GM23338 (cell line): Measurements from ENCODE around the gene PPHLN1. TPM values are rescaled to one million over a fixed set of nuclear protein-coding genes. Genes with fewer than 3 reads are reported as not detected.
A peak's percentile ranks its signal among the peaks of the same experiment; 100 is the strongest.

Experiments
- ATAC-seq: fragments of 200-7000 bp; cut with Tn5 transposase; 3 replicates; pipeline ENCODE4 v1.9.1; 2020
- DNase-seq: peaks from one replicate; pipeline ENCODE4 v3.0.0-alpha.2; 2015; ENCODE audit warnings: low spot score
- H2AFZ ChIP-seq: fragments of 200-600 bp; sonication (generic); 2 replicates; pipeline ENCODE4 v1.8.0; 2016; ENCODE audit warnings: antibody characterized with exemption, mild to moderate bottlenecking, moderate library complexity
- H3F3A ChIP-seq: fragments of 200-600 bp; sonication (generic); replicated peaks from 2 replicates; pipeline ENCODE4 v1.8.0; 2017; ENCODE audit warnings: antibody characterized with exemption, mixed run types, low read depth
- H3K27ac ChIP-seq: fragments of 200-600 bp; sonication (generic); 2 replicates; pipeline ENCODE4 v1.6.1; 2016; ENCODE audit warnings: low read depth
- H3K27me3 ChIP-seq: fragments of 200-600 bp; sonication (generic); 2 replicates; pipeline ENCODE4 v1.8.0; 2016; ENCODE audit warnings: mild to moderate bottlenecking, mixed run types, moderate library complexity; ENCODE audit not compliant: insufficient read depth
- H3K36me3 ChIP-seq: fragments of 200-600 bp; sonication (generic); 2 replicates; pipeline ENCODE4 v1.8.0; 2016; ENCODE audit warnings: mild to moderate bottlenecking; ENCODE audit not compliant: insufficient read depth
- H3K4me1 ChIP-seq: fragments of 200-600 bp; sonication (generic); 2 replicates; pipeline ENCODE4 v1.8.0; 2016; ENCODE audit warnings: mild to moderate bottlenecking, moderate library complexity; ENCODE audit not compliant: insufficient read depth
- H3K4me2 ChIP-seq: fragments of 200-600 bp; sonication (generic); 2 replicates; pipeline ENCODE4 v1.7.1; 2017; ENCODE audit warnings: mixed run types
- H3K4me3 ChIP-seq: fragments of 200-600 bp; sonication (generic); 2 replicates; pipeline ENCODE4 v1.6.1; 2016; ENCODE audit warnings: mixed run types
- H3K79me2 ChIP-seq: fragments of 200-600 bp; sonication (generic); replicated peaks from 2 replicates; pipeline ENCODE4 v1.8.0; 2017; ENCODE audit warnings: mild to moderate bottlenecking; ENCODE audit not compliant: insufficient read depth
- H3K9me2 ChIP-seq: fragments of 200-600 bp; sonication (generic); 2 replicates; pipeline ENCODE4 v1.8.0; 2017; ENCODE audit not compliant: insufficient read depth
- H4K20me1 ChIP-seq: fragments of 200-600 bp; sonication (generic); replicated peaks from 2 replicates; pipeline ENCODE4 v1.8.0; 2017; ENCODE audit warnings: mild to moderate bottlenecking; ENCODE audit not compliant: insufficient read depth
- H3K27ac Mint-ChIP-seq: 2 replicates; pipeline ENCODE4 v1.8.0; 2020; ENCODE audit warnings: inconsistent platforms, mild to moderate bottlenecking, moderate library complexity, mixed read lengths
- H3K27me3 Mint-ChIP-seq: 3 replicates; pipeline ENCODE4 v1.8.0; 2022; ENCODE audit warnings: low read depth, mild to moderate bottlenecking, moderate library complexity, mixed read lengths, inconsistent platforms; ENCODE audit not compliant: insufficient read depth, poor library complexity
- H3K36me3 Mint-ChIP-seq: 3 replicates; pipeline ENCODE4 v1.8.0; 2021; ENCODE audit warnings: low read depth, mild to moderate bottlenecking, inconsistent platforms, moderate library complexity, mixed read lengths
- H3K4me1 Mint-ChIP-seq: 3 replicates; pipeline ENCODE4 v1.8.0; 2020; ENCODE audit warnings: mild to moderate bottlenecking, inconsistent platforms, mixed read lengths
- H3K4me3 Mint-ChIP-seq: 3 replicates; pipeline ENCODE4 v1.8.0; 2021; ENCODE audit warnings: moderate library complexity, mild to moderate bottlenecking, inconsistent platforms, mixed read lengths
- H3K9me3 Mint-ChIP-seq: 3 replicates; pipeline ENCODE4 v1.8.0; 2020; ENCODE audit warnings: moderate library complexity, mild to moderate bottlenecking, inconsistent platforms, mixed read lengths
- CREB1 ChIP-seq: fragments of 250-450 bp; sonication (Bioruptor Pico); IDR thresholded peaks from 2 replicates; pipeline ENCODE4 v1.5.0; 2020; ENCODE audit warnings: low read depth, mild to moderate bottlenecking, moderate library complexity
- EZH2 ChIP-seq: fragments of 200-600 bp; sonication (generic); IDR thresholded peaks from one replicate; pipeline ENCODE4 v1.8.0; 2017; ENCODE audit warnings: antibody characterized with exemption, mild to moderate bottlenecking, low read depth; ENCODE audit not compliant: unreplicated experiment
- EZH2phosphoT487 ChIP-seq: fragments of 200-600 bp; sonication (generic); IDR thresholded peaks from one replicate; pipeline ENCODE4 v1.8.1; 2018; ENCODE audit warnings: antibody characterized with exemption; ENCODE audit not compliant: unreplicated experiment
- JUNB ChIP-seq: IDR thresholded peaks from one replicate; pipeline ENCODE4 v1.6.1; 2016; ENCODE audit warnings: antibody characterized with exemption; ENCODE audit not compliant: unreplicated experiment
- NANOG ChIP-seq: IDR thresholded peaks from 2 replicates; pipeline ENCODE4 v1.6.1; 2016; ENCODE audit warnings: antibody characterized with exemption, borderline replicate concordance
- POLR2AphosphoS5 ChIP-seq: IDR thresholded peaks from 2 replicates; pipeline ENCODE4 v1.6.1; 2016; ENCODE audit warnings: antibody characterized with exemption, low read depth
- STAT1 ChIP-seq: IDR thresholded peaks from one replicate; pipeline ENCODE4 v1.6.1; 2016; ENCODE audit warnings: antibody characterized with exemption; ENCODE audit not compliant: unreplicated experiment
- polyA plus RNA-seq: library from polyadenylated mRNA; unstranded; fragments of >200 nt; fragmentation: Nextera tagmentation; extraction: Ambion mirVana; gene quantifications from 2 replicates; pipeline ENCODE4 v1.2.1, GENCODE V29; 2016
- total RNA-seq: library from RNA; depleted of rRNA; stranded (reverse); fragments of >200 nt; shearing (Covaris generic); gene quantifications from 2 replicates; pipeline ENCODE4 v1.2.3, GENCODE V29; 2014
- TF ChIP-seq, protein P1 (sequence below): IDR thresholded peaks from one replicate; pipeline ENCODE4 v1.6.1; 2018; ENCODE audit warnings: antibody characterized with exemption; ENCODE audit not compliant: unreplicated experiment
- TF ChIP-seq, protein P2 (sequence below): IDR thresholded peaks from 2 replicates; pipeline ENCODE4 v1.6.1; 2016; ENCODE audit warnings: antibody characterized with exemption
- TF ChIP-seq, protein P3 (sequence below), 2 experiments: fragments of 200-600 bp in 1 of 2; sonication (generic) in 1 of 2; conservative IDR thresholded peaks; 2 replicates each; pipeline versions ENCODE4 v1.5.1 to v1.6.1; 2016 to 2017; ENCODE audit warnings: antibody characterized with exemption in 2 of 2, low read depth in 2 of 2, mild to moderate bottlenecking in 2 of 2, moderate library complexity in 1 of 2

The PPHLN1 gene
- total and polyA plus RNA-seq, 2 experiments from 2014 or later: 93.0 to 103 TPM

DNA sequence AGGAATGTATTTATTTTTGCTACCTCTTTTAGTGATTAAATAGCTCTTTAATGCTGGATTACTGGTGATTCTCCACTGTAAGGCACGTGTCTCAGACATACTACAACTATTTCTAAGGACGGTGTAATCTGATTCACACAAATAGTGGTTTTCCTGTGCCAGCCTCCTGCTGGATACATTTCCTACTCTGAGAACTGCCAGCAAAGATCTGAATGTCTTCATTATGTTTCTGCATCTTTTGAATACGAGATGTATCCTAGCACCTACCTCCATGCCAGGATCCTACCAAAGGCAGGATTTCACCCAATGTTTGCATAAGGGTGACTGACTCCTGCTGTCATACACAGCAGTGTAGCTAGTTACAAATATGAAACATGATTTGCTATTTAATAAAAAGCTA is 143.0 kb downstream of the PPHLN1 start (continued):
- TF ChIP-seq EZH2phosphoT487: no peak
- no peak for TF ChIP-seq NANOG
- TF ChIP-seq CREB1 (CRISPR knock-in tag): no peak
- no peak for TF ChIP-seq POLR2AphosphoS5
- TF ChIP-seq, protein P1, sequence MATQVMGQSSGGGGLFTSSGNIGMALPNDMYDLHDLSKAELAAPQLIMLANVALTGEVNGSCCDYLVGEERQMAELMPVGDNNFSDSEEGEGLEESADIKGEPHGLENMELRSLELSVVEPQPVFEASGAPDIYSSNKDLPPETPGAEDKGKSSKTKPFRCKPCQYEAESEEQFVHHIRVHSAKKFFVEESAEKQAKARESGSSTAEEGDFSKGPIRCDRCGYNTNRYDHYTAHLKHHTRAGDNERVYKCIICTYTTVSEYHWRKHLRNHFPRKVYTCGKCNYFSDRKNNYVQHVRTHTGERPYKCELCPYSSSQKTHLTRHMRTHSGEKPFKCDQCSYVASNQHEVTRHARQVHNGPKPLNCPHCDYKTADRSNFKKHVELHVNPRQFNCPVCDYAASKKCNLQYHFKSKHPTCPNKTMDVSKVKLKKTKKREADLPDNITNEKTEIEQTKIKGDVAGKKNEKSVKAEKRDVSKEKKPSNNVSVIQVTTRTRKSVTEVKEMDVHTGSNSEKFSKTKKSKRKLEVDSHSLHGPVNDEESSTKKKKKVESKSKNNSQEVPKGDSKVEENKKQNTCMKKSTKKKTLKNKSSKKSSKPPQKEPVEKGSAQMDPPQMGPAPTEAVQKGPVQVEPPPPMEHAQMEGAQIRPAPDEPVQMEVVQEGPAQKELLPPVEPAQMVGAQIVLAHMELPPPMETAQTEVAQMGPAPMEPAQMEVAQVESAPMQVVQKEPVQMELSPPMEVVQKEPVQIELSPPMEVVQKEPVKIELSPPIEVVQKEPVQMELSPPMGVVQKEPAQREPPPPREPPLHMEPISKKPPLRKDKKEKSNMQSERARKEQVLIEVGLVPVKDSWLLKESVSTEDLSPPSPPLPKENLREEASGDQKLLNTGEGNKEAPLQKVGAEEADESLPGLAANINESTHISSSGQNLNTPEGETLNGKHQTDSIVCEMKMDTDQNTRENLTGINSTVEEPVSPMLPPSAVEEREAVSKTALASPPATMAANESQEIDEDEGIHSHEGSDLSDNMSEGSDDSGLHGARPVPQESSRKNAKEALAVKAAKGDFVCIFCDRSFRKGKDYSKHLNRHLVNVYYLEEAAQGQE: no peak

DNA sequence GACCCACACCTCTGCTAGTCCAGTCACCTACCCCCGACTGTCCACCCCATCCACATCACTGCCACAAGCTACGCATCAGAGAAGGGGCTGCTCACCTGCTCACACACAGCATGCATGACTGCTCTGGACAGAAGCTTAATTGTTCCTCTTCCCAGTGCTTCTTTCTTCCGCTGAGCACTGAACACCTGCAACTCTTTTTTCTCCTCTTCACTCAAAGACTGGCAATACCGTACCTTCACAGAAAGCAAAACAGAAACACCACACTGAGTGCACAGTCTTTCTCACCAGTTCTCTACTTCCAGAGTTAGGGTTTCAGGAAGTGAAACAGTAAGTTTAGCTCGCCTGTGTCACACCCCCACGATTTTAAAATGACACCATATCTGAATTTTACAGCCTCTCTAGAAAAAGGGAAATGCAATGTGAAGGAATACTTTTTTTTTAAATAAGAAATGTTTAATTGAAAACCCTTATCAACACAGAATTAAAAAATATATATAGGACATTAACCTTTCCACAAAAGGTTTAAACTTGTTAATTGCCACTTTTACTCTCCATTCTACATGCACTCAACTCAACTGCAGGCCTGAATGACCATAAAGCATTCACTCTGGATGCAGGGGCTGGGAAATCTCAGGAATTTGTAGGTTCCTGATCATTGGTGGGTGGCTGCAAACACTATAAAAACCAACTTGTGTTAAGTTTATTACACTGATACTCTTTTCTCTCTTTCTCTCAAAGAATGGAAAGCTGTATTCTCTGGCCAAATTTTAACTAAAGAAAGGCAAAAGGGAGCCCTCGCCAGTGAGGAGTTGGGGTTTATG is 143.6 kb downstream of the PPHLN1 start:
- Mint-ChIP-seq H3K4me1 (peaks cover 43% of the 10 kb centered on the region), H3K36me3 (peaks cover 72% of the 10 kb centered on the region), H3K4me3 (no peak overlapping the region), H3K27me3 (peaks cover 3% of the 10 kb centered on the region), H3K9me3 (no peaks in the 10 kb centered on the region; the same call in 2 of the 3 replicates), H3K27ac (0 out of 2 replicates have a peak overlapping the region, but pooled peaks have one; percentile 9)
- peaks cover 20% of the 10 kb centered on the region for H4K20me1 ChIP-seq
- H3K79me2 ChIP-seq: peaks cover 42% of the 10 kb centered on the region
- peak overlapping the region; percentile 21; the same call in 1 of the 2 replicates for H3K27ac ChIP-seq
- TF ChIP-seq EZH2: no peak
- no peak for TF ChIP-seq NANOG
- TF ChIP-seq, protein P2, sequence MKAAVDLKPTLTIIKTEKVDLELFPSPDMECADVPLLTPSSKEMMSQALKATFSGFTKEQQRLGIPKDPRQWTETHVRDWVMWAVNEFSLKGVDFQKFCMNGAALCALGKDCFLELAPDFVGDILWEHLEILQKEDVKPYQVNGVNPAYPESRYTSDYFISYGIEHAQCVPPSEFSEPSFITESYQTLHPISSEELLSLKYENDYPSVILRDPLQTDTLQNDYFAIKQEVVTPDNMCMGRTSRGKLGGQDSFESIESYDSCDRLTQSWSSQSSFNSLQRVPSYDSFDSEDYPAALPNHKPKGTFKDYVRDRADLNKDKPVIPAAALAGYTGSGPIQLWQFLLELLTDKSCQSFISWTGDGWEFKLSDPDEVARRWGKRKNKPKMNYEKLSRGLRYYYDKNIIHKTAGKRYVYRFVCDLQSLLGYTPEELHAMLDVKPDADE: no peak
- no peak for TF ChIP-seq CREB1 (CRISPR knock-in tag)
- TF ChIP-seq EZH2phosphoT487: no peak
- TF ChIP-seq STAT1: no peak
- no peak for TF ChIP-seq JUNB
- TF ChIP-seq, protein P3, sequence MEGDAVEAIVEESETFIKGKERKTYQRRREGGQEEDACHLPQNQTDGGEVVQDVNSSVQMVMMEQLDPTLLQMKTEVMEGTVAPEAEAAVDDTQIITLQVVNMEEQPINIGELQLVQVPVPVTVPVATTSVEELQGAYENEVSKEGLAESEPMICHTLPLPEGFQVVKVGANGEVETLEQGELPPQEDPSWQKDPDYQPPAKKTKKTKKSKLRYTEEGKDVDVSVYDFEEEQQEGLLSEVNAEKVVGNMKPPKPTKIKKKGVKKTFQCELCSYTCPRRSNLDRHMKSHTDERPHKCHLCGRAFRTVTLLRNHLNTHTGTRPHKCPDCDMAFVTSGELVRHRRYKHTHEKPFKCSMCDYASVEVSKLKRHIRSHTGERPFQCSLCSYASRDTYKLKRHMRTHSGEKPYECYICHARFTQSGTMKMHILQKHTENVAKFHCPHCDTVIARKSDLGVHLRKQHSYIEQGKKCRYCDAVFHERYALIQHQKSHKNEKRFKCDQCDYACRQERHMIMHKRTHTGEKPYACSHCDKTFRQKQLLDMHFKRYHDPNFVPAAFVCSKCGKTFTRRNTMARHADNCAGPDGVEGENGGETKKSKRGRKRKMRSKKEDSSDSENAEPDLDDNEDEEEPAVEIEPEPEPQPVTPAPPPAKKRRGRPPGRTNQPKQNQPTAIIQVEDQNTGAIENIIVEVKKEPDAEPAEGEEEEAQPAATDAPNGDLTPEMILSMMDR (conservative IDR thresholded peaks at IDR 0.05; ENCODE audit: low read depth in 2 of 2): no peak
- TF ChIP-seq, protein P1: no peak
- no peak for TF ChIP-seq POLR2AphosphoS5
- H3K4me1 ChIP-seq: peaks cover 38% of the 10 kb centered on the region
- DNase-seq: no peak
- H3K4me3 ChIP-seq: no peak overlapping the region
- H3K4me2 ChIP-seq: peak overlapping the region; percentile 35; the same call in 1 of the 2 replicates
- no peaks in the 10 kb centered on the region for H3K9me2 ChIP-seq
- no peaks in the 10 kb centered on the region; the same call in 1 of the 2 replicates for H3F3A ChIP-seq
- H2AFZ ChIP-seq: no peak overlapping the region
- no peaks in the 10 kb centered on the region for H3K27me3 ChIP-seq
- no peak for ATAC-seq
- H3K36me3 ChIP-seq: peaks cover 31% of the 10 kb centered on the region
